ENCODE data around the gene GFI1B. TPM values are rescaled to one million over a fixed set of nuclear protein-coding genes. Genes with fewer than 3 reads are reported as not detected.

Gene GFI1B
- total and polyA plus RNA-seq, 10 of the 15 experiments (the other 5 are each of a cell fraction or from before 2014, with no cell fraction given), result 0.04 to 0.11 (median 0.05) TPM; not detected in 7

GRCh38 chr9:132946211-132946610, 32.3 kb upstream of the GFI1B start:
- in situ Hi-C loops (cut with MboI) (no loop called here), intact Hi-C loops (cut with micrococcal nuclease; ENCODE audit: unreplicated experiment) (no loop called here)
- ATAC-seq, result no peak
- Histone ChIP-seq H3K36me3 (ENCODE audit: control insufficient read depth in 2 of 2, insufficient read depth in 2 of 2, low read length in 1 of 2) (no peaks in the 10 kb centered on the region), H3K9ac (ENCODE audit: control insufficient read depth, insufficient read depth, low read length) (no peak overlapping the region), H3K4me2 (ENCODE audit: control insufficient read depth, insufficient read depth) (no peak overlapping the region), H3K4me1 (ENCODE audit: control insufficient read depth, insufficient read depth, low read length) (peaks cover 14% of the 10 kb centered on the region), H3K79me2 (ENCODE audit: control insufficient read depth, insufficient read depth, low read length) (peaks cover 20% of the 10 kb centered on the region), H3K4me3 (no peak overlapping the region), H4K20me1 (ENCODE audit: control insufficient read depth, insufficient read depth) (no peaks in the 10 kb centered on the region), H3K27me3 (replicated peaks in 1 of 2; ENCODE audit: control insufficient read depth in 2 of 2, insufficient read depth in 2 of 2, low read length in 1 of 2) (no peaks in the 10 kb centered on the region), H2AFZ (ENCODE audit: control insufficient read depth, low read depth, low read length) (no peak overlapping the region), H3K9me3 (replicated peaks; ENCODE audit: control insufficient read depth, insufficient read depth, low read length) (no peaks in the 10 kb centered on the region), H3K27ac (ENCODE audit: control insufficient read depth, insufficient read depth) (no peak overlapping the region)
- no peak for TF ChIP-seq NFIC (IDR thresholded peaks at IDR 0.05; ENCODE audit: low read depth, low read length)
- no TSS peak for BruUV-seq (replicated peaks)
- 0% methylated on average over 3 of the region's 3 CpGs for WGBS (ENCODE audit: insufficient coverage, insufficient replicate concordance, low lambda C conversion rate, missing lambda C conversion rate)
- no peak for DNase-seq (ENCODE audit: low read depth, low spot score)
- ChIA-PET CTCF (interaction anchor here (0.6 kb wide), 1 partner anchor 27 kb away, joined by 3 read pairs; no protein-coding TSS in a partner anchor), RAD21 (ENCODE audit: unreplicated experiment) (no interaction called here), SMC1A (ENCODE audit: uncharacterized antibody, unreplicated experiment) (interaction anchor here (0.5 kb wide), 1 partner anchor 198 kb away, joined by 3 read pairs; no protein-coding TSS in a partner anchor), POLR2A (no interaction called here)
- no peak for FAIRE-seq

- ChIA-PET RAD21 (ENCODE audit: unreplicated experiment) (no interaction called here), CTCF (interaction anchor here (0.6 kb wide), 2 partner anchors 27 to 524 kb away, joined by 3 read pairs; no protein-coding TSS in a partner anchor), SMC1A (ENCODE audit: uncharacterized antibody, unreplicated experiment) (interaction anchor here (0.5 to 1.7 kb wide), 2 partner anchors 12 to 198 kb away, joined by 3 to 8 read pairs; no protein-coding TSS in a partner anchor), POLR2A (no interaction called here)
- no peak for FAIRE-seq
- intact Hi-C loops (cut with micrococcal nuclease; ENCODE audit: unreplicated experiment) (no loop called here), in situ Hi-C loops (cut with MboI) (no loop called here)
- no peak for ATAC-seq
- DNase-seq (ENCODE audit: low read depth, low spot score), result no peak
- BruUV-seq (replicated peaks), result no TSS peak
- H2AFZ ChIP-seq (ENCODE audit: control insufficient read depth, low read depth, low read length), result no peak overlapping the region
- H3K27me3 ChIP-seq (replicated peaks in 1 of 2; ENCODE audit: control insufficient read depth in 2 of 2, insufficient read depth in 2 of 2, low read length in 1 of 2), result no peaks in the 10 kb centered on the region
- H3K36me3 ChIP-seq (ENCODE audit: control insufficient read depth in 2 of 2, insufficient read depth in 2 of 2, low read length in 1 of 2), result no peaks in the 10 kb centered on the region
- peaks cover 14% of the 10 kb centered on the region for H3K4me1 ChIP-seq (ENCODE audit: control insufficient read depth, insufficient read depth, low read length)
- H3K4me3 ChIP-seq, result no peak overlapping the region
- no peak overlapping the region for H3K4me2 ChIP-seq (ENCODE audit: control insufficient read depth, insufficient read depth)
- H3K27ac ChIP-seq (ENCODE audit: control insufficient read depth, insufficient read depth), result no peak overlapping the region
- no peak overlapping the region for H3K9ac ChIP-seq (ENCODE audit: control insufficient read depth, insufficient read depth, low read length)
- TF ChIP-seq TAF1 (IDR thresholded peaks at IDR 0.05; ENCODE audit: borderline replicate concordance, low read depth, low read length) (no peak), RFX5 (IDR thresholded peaks at IDR 0.05; ENCODE audit: low read depth, low read length) (no peak), SREBF1 (IDR thresholded peaks at IDR 0.05; ENCODE audit: low read length) (no peak), GATAD2B (conservative IDR thresholded peaks at IDR 0.05; ENCODE audit: low read depth) (no peak), ZNF622 (IDR thresholded peaks at IDR 0.05) (no peak), EP300 (IDR thresholded peaks at IDR 0.05; ENCODE audit: borderline replicate concordance in 1 of 2, control insufficient read depth in 1 of 2, low read depth in 2 of 2, low read length in 2 of 2) (no peak), NR2C2 (IDR thresholded peaks at IDR 0.05; ENCODE audit: borderline replicate concordance, control insufficient read depth, insufficient read length, low read depth) (no peak), BACH1 (IDR thresholded peaks at IDR 0.05; ENCODE audit: borderline replicate concordance) (no peak), MXI1 (IDR thresholded peaks at IDR 0.05; ENCODE audit: low read depth, low read length) (no peak), CHD2 (IDR thresholded peaks at IDR 0.05; ENCODE audit: borderline replicate concordance, low read depth, low read length) (no peak), CEBPZ (IDR thresholded peaks at IDR 0.05; ENCODE audit: low read depth, low read length) (no peak)
- H4K20me1 ChIP-seq (ENCODE audit: control insufficient read depth, insufficient read depth), result no peaks in the 10 kb centered on the region
- WGBS (ENCODE audit: insufficient coverage, insufficient replicate concordance, low lambda C conversion rate, missing lambda C conversion rate), result 48% methylated on average over 7 of the region's 7 CpGs
- peaks cover 20% of the 10 kb centered on the region for H3K79me2 ChIP-seq (ENCODE audit: control insufficient read depth, insufficient read depth, low read length)
- no peaks in the 10 kb centered on the region for H3K9me3 ChIP-seq (replicated peaks; ENCODE audit: control insufficient read depth, insufficient read depth, low read length)
Measured at GRCh38 chr9:132946631-132947295, 31.7 kb upstream of the GFI1B start.

Data from GM12878 (cell line).